Activated T-helper 9 cell treated with anti-CD3 and anti-CD28 coated beads, Interleukin-2, amount 50 U/mL, for 16 hours (primary cell): ENCODE measurements around the gene SRC.
A peak's percentile ranks its signal among the peaks of the same experiment; 100 is the strongest.
"Not testable (repeated sequence)": the region's sequence is repeated elsewhere in the genome, so short reads cannot be mapped to it uniquely, and the experiment has no call there.

Experiments used
- DNase-seq: peaks from one replicate; pipeline ENCODE4 v3.0.0-alpha.2; 2020; ENCODE audit warnings: low read depth

SRC gene

DNA sequence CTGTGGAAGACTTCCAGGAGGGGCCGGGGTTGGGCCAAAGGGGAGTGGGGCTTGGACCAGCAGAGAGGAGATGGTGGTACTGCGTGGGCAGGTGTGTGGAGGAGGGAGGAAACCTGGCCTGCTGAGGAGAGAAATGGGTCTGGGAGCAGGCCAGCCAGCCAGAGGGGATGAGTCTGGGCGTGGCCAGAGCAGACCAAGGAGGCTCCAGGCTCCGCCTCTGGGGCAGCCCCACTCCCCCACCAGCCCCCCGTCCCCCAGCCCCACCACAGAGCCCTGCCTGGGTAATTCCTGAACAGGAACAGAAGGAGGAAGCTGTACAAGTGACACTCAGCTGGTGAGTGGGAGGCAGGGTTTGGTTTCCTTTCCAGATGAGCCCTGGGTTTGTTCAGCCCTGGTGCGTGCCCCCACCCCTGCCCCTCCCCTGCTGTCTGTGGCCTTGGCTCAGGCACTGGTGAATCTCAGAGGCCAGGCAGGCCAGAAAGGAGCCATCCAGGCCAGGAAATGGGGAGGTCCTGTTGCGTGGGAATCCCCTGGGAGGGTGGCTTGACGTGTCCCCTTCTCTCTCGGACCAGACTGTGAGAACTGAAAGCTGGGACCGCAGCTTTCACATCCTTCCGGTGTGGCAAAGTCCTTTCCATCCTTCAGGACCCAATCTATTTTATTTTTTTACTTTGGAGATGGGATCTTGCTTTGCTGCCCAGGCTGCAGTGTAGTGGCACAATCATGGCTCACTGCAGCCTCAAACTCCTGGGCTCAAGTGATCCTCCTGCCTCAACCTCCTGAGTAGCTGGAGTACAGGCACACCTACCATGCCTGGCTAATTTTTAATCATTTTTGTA lies 9.4 kb upstream of the SRC start:
- DNase-seq: peak; percentile 11

- no peak for DNase-seq
Observed at GRCh38 chr20:37337208-37337991, 8.5 kb upstream of the SRC start.

DNA sequence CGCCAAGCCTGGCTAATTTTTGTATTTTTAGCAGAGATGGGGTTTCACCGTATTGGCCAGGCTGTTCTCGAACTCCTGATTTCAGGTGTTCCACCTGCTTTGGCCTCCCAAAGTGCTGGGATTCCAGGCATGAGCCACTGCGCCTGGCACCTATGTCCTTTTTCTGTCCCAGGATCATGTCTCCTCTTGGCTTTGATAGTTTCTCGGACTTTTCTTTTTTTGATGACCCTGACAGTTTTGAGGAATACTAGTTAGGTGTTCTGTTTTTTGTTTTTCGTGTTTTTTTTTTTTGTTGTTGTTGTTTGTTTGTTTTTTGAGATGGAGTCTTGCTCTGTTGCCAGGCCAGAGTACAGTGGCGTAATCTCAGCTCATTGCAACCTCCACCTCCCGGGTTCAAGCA lies 7.6 kb upstream of the SRC start:
- not testable (repeated sequence) for DNase-seq

GRCh38 chr20:37339208-37339607 lies 6.7 kb upstream of the SRC start:
- no peak for DNase-seq

GRCh38 chr20:37339764-37340109 lies 6.2 kb upstream of the SRC start:
- DNase-seq: not testable (repeated sequence)

- no peak for DNase-seq
Observed at GRCh38 chr20:37340998-37341397, 4.9 kb upstream of the SRC start.

DNA sequence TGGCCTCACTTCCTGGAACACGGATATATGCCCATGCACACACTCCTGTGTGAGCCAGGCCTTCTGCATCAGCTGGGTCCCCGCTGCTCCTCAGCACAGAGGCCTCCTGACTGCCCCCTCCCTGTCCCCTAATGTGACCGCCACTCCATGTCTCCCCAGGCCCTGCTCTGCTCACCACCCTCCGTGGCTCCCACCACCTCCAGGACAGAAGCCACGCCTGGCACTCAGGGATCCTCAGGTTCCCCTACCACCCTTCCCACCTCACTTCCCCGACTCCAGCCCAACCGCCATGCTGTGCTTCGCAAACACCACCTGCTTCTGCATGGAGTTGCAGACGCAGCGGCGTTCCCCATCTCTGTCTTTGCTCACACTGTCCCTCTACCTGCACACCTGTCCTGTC lies 4.3 kb upstream of the SRC start:
- DNase-seq: no peak

DNA sequence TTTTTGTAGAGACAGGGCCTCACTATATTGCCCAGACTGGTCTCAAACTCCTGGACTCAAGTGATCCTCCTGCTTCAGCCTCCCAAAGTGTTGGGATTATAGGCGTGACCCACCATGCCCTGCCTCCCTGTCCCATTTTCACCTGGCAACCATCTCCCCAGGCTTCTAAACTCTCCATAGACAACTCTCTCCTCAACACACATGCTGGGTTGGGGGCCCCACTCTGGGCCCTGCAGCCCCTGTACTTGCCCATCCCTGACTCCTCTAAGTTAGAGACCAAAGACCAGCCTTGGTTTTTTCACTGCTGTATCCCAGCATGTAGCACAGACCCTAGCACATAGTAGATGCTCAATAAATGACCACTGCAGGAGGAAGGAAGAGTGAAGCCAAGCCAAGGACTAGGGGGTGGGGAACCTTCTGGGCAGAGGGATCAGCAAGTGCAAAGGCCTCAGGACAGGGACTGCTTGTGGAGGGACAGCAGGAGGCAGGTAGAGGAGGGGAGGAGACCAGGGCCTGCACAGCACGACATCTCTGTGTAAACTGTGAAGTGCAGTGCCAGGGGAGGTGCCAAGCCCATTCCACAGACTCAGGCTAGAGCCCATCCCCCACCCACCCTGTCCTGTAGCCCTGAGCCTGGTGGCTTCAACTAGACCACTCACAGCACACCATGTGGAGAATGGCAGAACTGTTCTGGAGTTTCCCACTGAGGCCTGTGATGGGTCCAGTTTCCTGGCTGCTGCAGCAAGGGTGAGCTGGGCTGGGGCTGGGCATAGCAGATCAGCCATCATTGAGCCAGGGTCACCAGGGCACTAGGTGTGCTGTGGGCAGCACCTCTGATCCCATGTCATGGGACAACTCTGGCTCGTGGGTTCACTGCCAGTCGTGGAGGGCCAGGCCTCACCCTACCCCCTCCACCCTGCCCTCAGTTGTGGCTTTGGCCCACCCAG lies 3.4 kb upstream of the SRC start:
- no peak for DNase-seq

DNA sequence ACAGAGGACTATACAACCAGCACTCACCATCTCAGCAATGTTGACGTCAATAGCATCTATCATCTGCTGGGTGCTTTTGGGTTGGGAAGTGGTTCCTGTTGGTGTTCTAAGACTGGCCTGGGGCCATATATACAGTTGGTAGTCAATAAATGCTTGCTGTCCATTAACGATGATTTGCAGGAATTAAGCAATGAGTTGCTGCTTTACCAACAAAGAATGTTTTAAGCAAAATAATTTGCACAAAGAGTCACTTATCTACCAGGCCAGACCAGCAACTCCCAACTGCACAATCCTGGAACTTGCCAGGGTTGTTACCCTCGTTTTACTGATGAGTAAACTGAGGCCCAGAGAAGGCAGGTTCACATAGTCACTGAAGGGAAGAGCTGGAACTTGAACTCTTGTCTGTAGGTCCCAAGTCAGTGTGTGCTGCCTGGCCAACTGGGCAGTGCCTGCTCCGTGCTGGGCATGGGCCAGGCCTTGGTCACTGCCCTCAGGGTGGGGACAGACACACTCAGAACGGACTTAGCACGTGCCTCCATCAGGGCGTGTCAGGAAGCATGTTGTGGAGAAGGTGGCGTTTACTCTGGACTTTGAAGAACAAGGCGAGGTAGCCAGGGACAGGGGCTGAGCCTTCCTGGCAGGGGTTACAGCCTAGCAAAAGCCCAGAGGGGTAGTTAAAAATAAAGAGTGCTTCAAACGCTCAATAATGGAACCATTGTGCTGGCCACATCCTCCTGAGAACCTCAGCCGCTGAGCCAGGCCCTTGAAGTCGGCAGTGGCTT lies 2.5 kb upstream of the SRC start:
- DNase-seq: no peak

DNA sequence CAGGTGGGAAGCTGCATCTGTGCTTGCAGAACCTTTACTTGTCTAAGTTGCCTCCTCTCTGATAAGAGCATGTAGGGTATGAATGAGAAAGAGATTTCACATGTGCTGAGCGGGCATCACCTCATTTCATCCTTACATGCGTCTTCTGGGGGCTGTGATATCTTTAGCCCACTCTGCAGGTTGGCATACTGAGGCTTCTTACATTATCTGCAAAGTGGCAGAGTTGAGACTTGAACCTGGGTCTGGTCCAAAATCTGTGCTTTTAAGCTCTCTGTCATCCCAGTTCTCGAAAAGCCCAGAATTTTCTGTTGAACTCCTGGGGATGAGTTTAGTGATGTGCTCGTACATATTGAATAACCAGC lies 2.0 kb upstream of the SRC start:
- no peak for DNase-seq

- no peak for DNase-seq
Observed at GRCh38 chr20:37344506-37345338, 1.2 kb upstream of the SRC start.

DNA sequence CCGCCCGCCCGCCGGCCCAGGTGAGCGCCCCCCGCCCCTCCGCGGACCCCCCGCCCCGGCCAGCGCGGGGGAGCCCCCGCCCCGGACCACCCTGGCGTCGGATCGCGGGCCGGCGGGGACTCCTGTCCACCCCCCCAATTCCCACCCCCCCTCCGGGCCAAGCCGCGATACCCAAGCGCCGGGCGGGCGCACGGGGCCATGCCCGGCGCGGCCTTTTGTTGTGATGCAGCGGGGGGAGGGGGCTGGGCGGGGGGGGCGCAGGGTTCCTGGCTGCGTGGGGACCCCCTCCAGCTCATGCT lies 245 bp downstream of the SRC start:
- no peak for DNase-seq

DNA sequence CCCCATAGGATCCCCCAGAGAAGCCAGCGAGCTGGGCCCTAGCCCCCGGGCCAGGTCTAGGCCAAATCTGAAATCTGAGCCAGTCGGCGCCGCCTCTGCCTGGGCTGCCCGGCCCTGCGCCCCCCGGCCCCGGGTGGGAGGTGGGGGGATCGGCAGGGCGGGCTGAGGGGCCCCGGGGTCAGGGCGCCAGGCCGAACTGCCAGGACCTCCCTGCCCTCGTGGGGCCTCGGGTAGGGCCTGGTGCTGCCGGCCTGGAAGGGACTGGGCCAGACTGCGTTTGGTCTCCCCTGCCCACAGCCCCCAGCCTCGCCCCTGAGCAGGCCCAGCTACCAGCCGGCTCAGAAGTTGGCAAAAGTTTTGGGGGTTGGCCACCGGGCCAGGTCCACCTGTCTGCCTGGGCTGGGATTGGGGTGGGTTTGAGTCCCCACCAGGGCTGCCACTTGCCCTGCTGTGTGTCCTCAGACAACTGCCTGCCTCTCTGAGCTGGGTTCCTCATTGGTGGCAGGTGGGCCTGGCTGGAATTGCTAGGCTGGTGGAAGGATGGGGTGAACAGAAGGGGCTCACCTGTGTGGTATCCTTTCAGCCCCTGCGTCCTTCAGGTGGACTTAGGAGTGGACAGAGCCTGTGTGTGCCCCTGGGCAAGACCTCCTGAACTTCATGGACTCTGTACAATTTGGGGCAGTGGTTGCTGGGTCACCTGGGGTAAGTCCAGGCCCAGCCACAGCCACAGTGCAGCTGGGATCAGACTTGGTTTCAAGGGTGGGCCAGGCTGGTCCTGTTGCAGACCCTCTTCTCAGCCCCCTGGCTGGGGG lies 801 bp downstream of the SRC start:
- no peak for DNase-seq

DNA sequence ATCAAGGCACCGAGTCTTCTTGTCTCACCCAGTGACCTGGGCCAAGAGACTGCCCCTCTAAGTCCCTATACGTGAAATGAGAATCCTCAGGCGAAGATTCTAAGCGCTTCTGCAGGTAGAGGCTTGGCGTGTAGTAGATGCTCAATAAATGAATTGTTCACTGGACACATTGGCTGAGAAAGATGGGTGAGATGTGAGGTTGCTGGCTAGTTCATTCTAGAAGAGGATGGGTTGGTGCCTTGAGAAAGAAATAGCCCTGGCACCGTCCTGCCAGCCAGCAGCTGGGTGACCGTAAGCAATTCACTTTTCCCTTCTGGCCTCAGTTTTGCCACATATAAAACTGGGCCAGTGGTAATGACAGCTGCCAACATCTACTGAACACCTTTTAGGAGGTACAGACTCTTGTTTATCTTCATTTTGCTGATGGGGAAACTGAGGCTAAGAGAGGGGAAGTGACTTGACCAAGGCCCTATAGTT lies 1.4 kb downstream of the SRC start:
- DNase-seq: no peak

- DNase-seq: no peak
Observed at GRCh38 chr20:37347891-37348791, 2.2 kb downstream of the SRC start.

- DNase-seq: no peak
Observed at GRCh38 chr20:37348792-37349516, 3.0 kb downstream of the SRC start.

GRCh38 chr20:37349517-37350491 lies 3.9 kb downstream of the SRC start:
- no peak for DNase-seq
